ENCODE results near the gene PALMD. TPM values are rescaled to one million over a fixed set of nuclear protein-coding genes. Genes with fewer than 3 reads are reported as not detected.

Gene PALMD
- total and polyA plus RNA-seq, 7 experiments from 2014 or later = not detected

- no peak overlapping the region for H3K27ac ChIP-seq (ENCODE audit: low read depth, low read length)
- Mint-ChIP-seq H3K27me3 (no peaks in the 10 kb centered on the region), H3K9me3 (no peaks in the 10 kb centered on the region), H3K27ac (no peak overlapping the region), H3K36me3 (peaks cover 0 to 8% (median 0%) of the 10 kb centered on the region in 5 donors), H3K4me3 (no peak overlapping the region), H3K4me1 (peaks cover 0 to 2% (median 0%) of the 10 kb centered on the region in 7 donors)
- H3K4me1 ChIP-seq (ENCODE audit: control insufficient read depth in 2 of 2, insufficient read depth in 2 of 2, low read length in 2 of 2) = no peaks in the 10 kb centered on the region
- ChIA-PET CTCF (no interaction called here), POLR2A (no interaction called here)
- ATAC-seq = no peak
- H3K27me3 ChIP-seq (ENCODE audit: control insufficient read depth in 2 of 2, insufficient read depth in 2 of 2, low read length in 2 of 2) = no peaks in the 10 kb centered on the region
- no peak for DNase-seq
- H3K36me3 ChIP-seq (ENCODE audit: control insufficient read depth in 2 of 3, insufficient read depth in 3 of 3, low read length in 3 of 3) = no peaks in the 10 kb centered on the region
- no peak overlapping the region for H3K4me3 ChIP-seq (ENCODE audit: low read length)
- intact Hi-C loops (cut with micrococcal nuclease) = no loop called here
- no peaks in the 10 kb centered on the region for H3K9me3 ChIP-seq (ENCODE audit: control insufficient read depth in 2 of 3, low read length in 3 of 3)
Measured at GRCh38 chr1:99717005-99717404, 71.1 kb downstream of the PALMD start.

DNA sequence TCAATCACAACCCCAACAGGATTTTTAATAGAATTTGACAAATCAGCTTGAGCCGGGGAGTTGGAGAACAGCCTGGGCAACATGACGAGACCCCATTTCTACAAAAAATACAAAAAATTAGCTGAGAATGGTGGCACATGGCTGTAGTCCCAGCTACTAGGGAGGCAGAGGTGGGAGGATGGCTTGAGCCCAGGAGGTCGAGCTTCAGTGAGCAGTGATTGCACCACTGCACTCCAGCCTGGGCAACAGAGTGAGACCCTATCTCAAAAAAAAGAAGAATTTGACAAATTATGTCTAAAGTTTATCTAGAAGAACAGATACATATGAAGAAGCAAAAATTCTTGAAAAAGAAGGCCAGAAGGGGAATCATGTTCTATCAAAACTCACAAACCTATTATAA, 77.3 kb downstream of the PALMD start:
- Mint-ChIP-seq H3K27ac (no peak overlapping the region), H3K9me3 (peaks cover 0 to 2% (median 0%) of the 10 kb centered on the region in 11 donors), H3K4me1 (no peaks in the 10 kb centered on the region), H3K4me3 (no peak overlapping the region), H3K36me3 (no peaks in the 10 kb centered on the region), H3K27me3 (peaks cover 0 to 7% (median 0%) of the 10 kb centered on the region in 5 donors)
- Histone ChIP-seq H3K4me1 (ENCODE audit: control insufficient read depth in 2 of 2, insufficient read depth in 2 of 2, low read length in 2 of 2) (no peaks in the 10 kb centered on the region), H3K9me3 (ENCODE audit: control insufficient read depth in 2 of 3, low read length in 3 of 3) (no peaks in the 10 kb centered on the region), H3K27me3 (ENCODE audit: control insufficient read depth in 2 of 2, insufficient read depth in 2 of 2, low read length in 2 of 2) (no peaks in the 10 kb centered on the region), H3K36me3 (ENCODE audit: control insufficient read depth in 2 of 3, insufficient read depth in 3 of 3, low read length in 3 of 3) (no peaks in the 10 kb centered on the region), H3K4me3 (ENCODE audit: low read length) (no peak overlapping the region), H3K27ac (ENCODE audit: low read depth, low read length) (no peak overlapping the region)
- DNase-seq = no peak
- intact Hi-C loops (cut with micrococcal nuclease) = no loop called here
- ATAC-seq = no peak
- ChIA-PET POLR2A (no interaction called here), CTCF (no interaction called here)

DNA sequence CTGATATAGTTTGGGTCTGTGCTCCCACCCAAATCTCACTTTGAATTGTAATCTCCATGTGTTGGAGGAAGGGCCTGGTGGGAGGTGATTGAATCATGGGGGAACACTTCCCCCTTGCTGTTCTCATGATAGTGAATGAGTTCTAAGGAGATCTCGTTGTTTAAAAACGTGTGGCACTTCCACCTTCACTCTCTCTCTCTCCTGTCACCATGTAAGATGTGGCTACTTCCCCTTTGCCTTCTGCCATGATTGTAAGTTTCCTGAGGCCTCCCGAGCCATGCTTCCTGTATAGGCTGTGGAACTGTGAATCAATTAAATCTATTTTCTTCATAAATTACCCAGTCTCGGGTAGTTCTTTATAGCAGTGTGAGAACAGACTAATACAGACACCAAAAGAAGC, 80.1 kb downstream of the PALMD start:
- peaks cover 0 to 2% (median 0%) of the 10 kb centered on the region in 11 donors for H3K9me3 Mint-ChIP-seq
- no peaks in the 10 kb centered on the region for H3K36me3 ChIP-seq (ENCODE audit: control insufficient read depth in 2 of 3, insufficient read depth in 3 of 3, low read length in 3 of 3)
- no peak overlapping the region for H3K4me3 ChIP-seq (ENCODE audit: low read length)
- ATAC-seq (no peak), DNase-seq (no peak)
- CTCF ChIA-PET = no interaction called here
- no peaks in the 10 kb centered on the region for H3K36me3 Mint-ChIP-seq
- H3K27me3 Mint-ChIP-seq = peaks cover 0 to 9% (median 0%) of the 10 kb centered on the region in 5 donors
- intact Hi-C loops (cut with micrococcal nuclease) = no loop called here
- no peak overlapping the region for H3K27ac Mint-ChIP-seq
- H3K4me1 ChIP-seq (ENCODE audit: control insufficient read depth in 2 of 2, insufficient read depth in 2 of 2, low read length in 2 of 2) = no peaks in the 10 kb centered on the region
- H3K4me1 Mint-ChIP-seq = no peaks in the 10 kb centered on the region
- H3K27me3 ChIP-seq (ENCODE audit: control insufficient read depth in 2 of 2, insufficient read depth in 2 of 2, low read length in 2 of 2) = no peaks in the 10 kb centered on the region
- H3K9me3 ChIP-seq (ENCODE audit: control insufficient read depth in 2 of 3, low read length in 3 of 3) = no peaks in the 10 kb centered on the region
- no peak overlapping the region for H3K4me3 Mint-ChIP-seq
- POLR2A ChIA-PET = no interaction called here
- no peak overlapping the region for H3K27ac ChIP-seq (ENCODE audit: low read depth, low read length)

DNA sequence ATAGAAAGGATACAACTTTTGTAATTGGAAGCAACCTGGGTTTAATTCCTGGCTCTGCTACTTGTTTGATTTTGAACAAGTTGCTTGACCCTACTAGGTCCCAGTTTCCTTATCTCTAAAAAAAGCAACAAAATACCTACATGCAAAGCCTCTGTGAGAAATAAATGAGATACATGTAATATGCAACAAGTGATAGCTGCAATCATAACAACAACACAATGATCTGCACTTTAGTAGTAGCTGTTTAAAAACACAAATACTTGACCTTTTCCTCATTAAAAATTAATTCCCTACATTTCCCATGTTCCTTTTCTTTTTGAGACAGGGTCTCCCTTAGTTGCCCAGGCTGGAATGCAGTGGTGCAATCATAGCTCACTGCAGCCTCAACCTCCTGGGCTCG, 80.5 kb downstream of the PALMD start:
- Histone ChIP-seq H3K27me3 (ENCODE audit: control insufficient read depth in 2 of 2, insufficient read depth in 2 of 2, low read length in 2 of 2) (no peaks in the 10 kb centered on the region), H3K9me3 (ENCODE audit: control insufficient read depth in 2 of 3, low read length in 3 of 3) (no peaks in the 10 kb centered on the region), H3K4me3 (ENCODE audit: low read length) (no peak overlapping the region), H3K27ac (ENCODE audit: low read depth, low read length) (no peak overlapping the region), H3K4me1 (ENCODE audit: control insufficient read depth in 2 of 2, insufficient read depth in 2 of 2, low read length in 2 of 2) (no peaks in the 10 kb centered on the region), H3K36me3 (ENCODE audit: control insufficient read depth in 2 of 3, insufficient read depth in 3 of 3, low read length in 3 of 3) (no peaks in the 10 kb centered on the region)
- Mint-ChIP-seq H3K27me3 (peaks cover 0 to 9% (median 0%) of the 10 kb centered on the region in 5 donors), H3K4me1 (no peaks in the 10 kb centered on the region), H3K36me3 (no peaks in the 10 kb centered on the region), H3K4me3 (no peak overlapping the region), H3K27ac (no peak overlapping the region), H3K9me3 (peaks cover 0 to 2% (median 0%) of the 10 kb centered on the region in 11 donors)
- ChIA-PET CTCF (no interaction called here), POLR2A (no interaction called here)
- DNase-seq (no peak), ATAC-seq (no peak)
- intact Hi-C loops (cut with micrococcal nuclease) = no loop called here

- Histone ChIP-seq H3K9me3 (ENCODE audit: control insufficient read depth in 2 of 3, low read length in 3 of 3) (no peaks in the 10 kb centered on the region), H3K27ac (ENCODE audit: low read depth, low read length) (no peak overlapping the region), H3K36me3 (ENCODE audit: control insufficient read depth in 2 of 3, insufficient read depth in 3 of 3, low read length in 3 of 3) (no peaks in the 10 kb centered on the region), H3K4me1 (ENCODE audit: control insufficient read depth in 2 of 2, insufficient read depth in 2 of 2, low read length in 2 of 2) (no peaks in the 10 kb centered on the region), H3K27me3 (ENCODE audit: control insufficient read depth in 2 of 2, insufficient read depth in 2 of 2, low read length in 2 of 2) (no peaks in the 10 kb centered on the region), H3K4me3 (ENCODE audit: low read length) (no peak overlapping the region)
- ATAC-seq (no peak), DNase-seq (no peak)
- H3K27ac Mint-ChIP-seq = no peak overlapping the region
- H3K9me3 Mint-ChIP-seq = peaks cover 0 to 2% (median 0%) of the 10 kb centered on the region in 11 donors
- peaks cover 0 to 9% (median 0%) of the 10 kb centered on the region in 5 donors for H3K27me3 Mint-ChIP-seq
- ChIA-PET POLR2A (no interaction called here), CTCF (no interaction called here)
- intact Hi-C loops (cut with micrococcal nuclease) = no loop called here
- no peak overlapping the region for H3K4me3 Mint-ChIP-seq
- no peaks in the 10 kb centered on the region for H3K4me1 Mint-ChIP-seq
- no peaks in the 10 kb centered on the region for H3K36me3 Mint-ChIP-seq
Measured at GRCh38 chr1:99726818-99727217, 80.9 kb downstream of the PALMD start.

DNA sequence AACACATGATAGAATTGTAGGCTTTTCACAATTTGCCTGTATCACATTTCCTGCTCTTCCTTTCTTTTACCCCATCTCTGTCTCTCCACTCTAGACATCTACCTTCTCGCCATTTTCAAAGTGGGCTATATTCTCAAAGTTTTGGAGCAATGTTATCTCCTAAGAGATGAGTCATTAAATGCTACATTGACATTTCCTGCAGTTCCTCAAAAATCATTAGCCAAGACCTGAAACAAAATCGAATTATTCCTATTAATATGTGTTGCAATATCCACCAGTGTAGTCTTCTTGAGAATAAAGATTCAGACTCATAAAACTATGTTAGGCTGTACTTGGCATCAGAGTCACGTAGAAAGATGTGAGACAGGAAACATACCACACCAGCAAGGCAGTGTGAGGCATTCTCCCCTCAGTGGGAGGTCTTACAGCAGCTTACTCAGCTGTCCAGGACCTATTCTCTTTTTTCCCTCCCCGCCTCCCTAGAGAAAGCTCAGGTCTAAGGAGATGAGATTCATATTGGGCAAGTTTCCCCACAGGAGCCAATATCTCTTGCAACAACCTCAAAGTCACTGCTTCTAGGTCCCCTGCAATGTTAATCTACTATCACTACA, 81.8 kb downstream of the PALMD start:
- Histone ChIP-seq H3K4me3 (ENCODE audit: low read length) (no peak overlapping the region), H3K9me3 (ENCODE audit: control insufficient read depth in 2 of 3, low read length in 3 of 3) (no peaks in the 10 kb centered on the region), H3K27me3 (ENCODE audit: control insufficient read depth in 2 of 2, insufficient read depth in 2 of 2, low read length in 2 of 2) (no peaks in the 10 kb centered on the region), H3K36me3 (ENCODE audit: control insufficient read depth in 2 of 3, insufficient read depth in 3 of 3, low read length in 3 of 3) (no peaks in the 10 kb centered on the region), H3K27ac (ENCODE audit: low read depth, low read length) (no peak overlapping the region), H3K4me1 (ENCODE audit: control insufficient read depth in 2 of 2, insufficient read depth in 2 of 2, low read length in 2 of 2) (no peaks in the 10 kb centered on the region)
- ATAC-seq (no peak), DNase-seq (no peak)
- Mint-ChIP-seq H3K4me1 (no peaks in the 10 kb centered on the region), H3K4me3 (no peak overlapping the region), H3K36me3 (no peaks in the 10 kb centered on the region), H3K27me3 (peaks cover 0 to 9% (median 0%) of the 10 kb centered on the region in 5 donors), H3K27ac (no peak overlapping the region), H3K9me3 (peaks cover 0 to 2% (median 0%) of the 10 kb centered on the region in 11 donors)
- ChIA-PET POLR2A (no interaction called here), CTCF (no interaction called here)
- intact Hi-C loops (cut with micrococcal nuclease) = no loop called here

DNA sequence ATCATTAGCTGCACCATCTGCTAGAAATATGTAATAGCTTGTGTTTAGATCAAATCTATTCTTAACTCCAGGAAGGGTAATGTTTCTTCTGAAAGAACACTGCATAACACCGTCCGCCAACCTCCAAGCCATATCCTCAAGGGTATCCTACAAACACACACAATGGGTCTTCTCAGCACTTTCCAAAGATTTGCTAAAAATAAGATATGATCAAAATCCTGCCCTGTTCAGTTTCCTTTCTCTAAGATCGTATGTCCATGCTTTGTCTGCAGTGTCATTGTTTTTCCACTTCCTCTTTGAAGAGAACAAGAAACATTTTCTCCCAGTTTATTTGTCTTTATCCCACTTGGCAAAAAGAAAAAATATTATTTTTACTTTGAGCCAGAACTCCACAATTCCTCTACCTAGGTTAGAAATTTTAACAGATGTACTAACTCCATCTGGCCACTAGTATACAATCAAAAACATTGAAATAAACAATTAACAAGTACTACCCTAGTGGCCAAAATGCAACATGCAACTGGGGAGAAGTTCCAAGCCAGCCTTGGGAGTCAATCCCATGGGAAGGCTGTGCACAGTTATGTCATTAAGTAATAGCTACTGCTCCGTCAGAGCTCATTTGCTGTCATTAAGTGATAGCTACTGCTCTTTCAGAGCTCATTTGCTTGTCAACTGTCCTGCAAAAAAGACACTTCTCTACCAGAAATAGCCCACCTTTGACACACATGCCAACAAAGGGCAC, 82.8 kb downstream of the PALMD start:
- DNase-seq (no peak), ATAC-seq (no peak)
- Histone ChIP-seq H3K27ac (ENCODE audit: low read depth, low read length) (no peak overlapping the region), H3K9me3 (ENCODE audit: control insufficient read depth in 2 of 3, low read length in 3 of 3) (no peaks in the 10 kb centered on the region), H3K36me3 (ENCODE audit: control insufficient read depth in 2 of 3, insufficient read depth in 3 of 3, low read length in 3 of 3) (no peaks in the 10 kb centered on the region), H3K4me1 (ENCODE audit: control insufficient read depth in 2 of 2, insufficient read depth in 2 of 2, low read length in 2 of 2) (no peaks in the 10 kb centered on the region), H3K4me3 (ENCODE audit: low read length) (no peak overlapping the region), H3K27me3 (ENCODE audit: control insufficient read depth in 2 of 2, insufficient read depth in 2 of 2, low read length in 2 of 2) (no peaks in the 10 kb centered on the region)
- CTCF ChIA-PET = no interaction called here
- Mint-ChIP-seq H3K4me3 (no peak overlapping the region), H3K27ac (no peak overlapping the region), H3K4me1 (no peaks in the 10 kb centered on the region), H3K27me3 (peaks cover 0 to 9% (median 0%) of the 10 kb centered on the region in 5 donors), H3K36me3 (no peaks in the 10 kb centered on the region), H3K9me3 (peaks cover 0 to 2% (median 0%) of the 10 kb centered on the region in 11 donors)
- intact Hi-C loops (cut with micrococcal nuclease) = no loop called here
- POLR2A ChIA-PET = no interaction called here
